H1 (cell line): Measurements from ENCODE around the gene TBC1D19. TPM values are rescaled to one million over a fixed set of nuclear protein-coding genes. Genes with fewer than 3 reads are reported as not detected.

Experiments used
- CTCF ChIA-PET: fragments of 300-600 bp; sonication (Branson Sonifier 250); formaldehyde crosslinking; loops from one replicate; lab custom pipeline; 2021; ENCODE audit not compliant: partially characterized antibody; lab: Charles Lee
- POLR2A ChIA-PET: fragments of 300-600 bp; sonication (Branson Sonifier 250); formaldehyde crosslinking; loops from one replicate; lab custom pipeline; 2021; ENCODE audit warnings: inconsistent platforms; ENCODE audit not compliant: partially characterized antibody; lab: Charles Lee
- DNase-seq, 2 experiments: peaks; one replicate each; pipeline versions ENCODE4 v3.0.0 to v3.0.0-alpha.2; 2010 to 2022; ENCODE audit warnings: low spot score in 2 of 2, low read depth in 1 of 2, mixed read lengths in 1 of 2
- FAIRE-seq: peaks from 2 replicates; lab custom pipeline; 2011; peaks lifted over from hg19 to GRCh38; lab: Jason Lieb, UNC
- H2AFZ ChIP-seq: 2 replicates; pipeline ENCODE4 v1.8.1; 2012; ENCODE audit warnings: low read length, inconsistent platforms
- H2AK5ac ChIP-seq: 2 replicates; pipeline ENCODE4 v1.6.1; 2013; ENCODE audit warnings: low read depth, low read length
- H2BK120ac ChIP-seq: replicated peaks from 2 replicates; pipeline ENCODE3; 2013; ENCODE audit warnings: low read depth, low read length, inconsistent platforms
- H2BK12ac ChIP-seq: 2 replicates; pipeline ENCODE4 v1.6.1; 2013; ENCODE audit warnings: low read depth, low read length
- H2BK15ac ChIP-seq: 2 replicates; pipeline ENCODE4 v1.6.1; 2013; ENCODE audit warnings: low read length
- H2BK20ac ChIP-seq: 2 replicates; pipeline ENCODE4 v1.6.1; 2013; ENCODE audit warnings: low read length
- H2BK5ac ChIP-seq: 2 replicates; pipeline ENCODE4 v1.6.1; 2013; ENCODE audit warnings: low read depth, low read length
- H3K14ac ChIP-seq: 2 replicates; pipeline ENCODE4 v1.6.1; 2013; ENCODE audit warnings: inconsistent platforms; ENCODE audit not compliant: insufficient read length
- H3K18ac ChIP-seq: 2 replicates; pipeline ENCODE4 v1.6.1; 2013; ENCODE audit warnings: low read length; ENCODE audit errors: extremely low read depth
- H3K23ac ChIP-seq: 2 replicates; pipeline ENCODE4 v1.6.1; 2013; ENCODE audit warnings: inconsistent platforms; ENCODE audit not compliant: insufficient read length
- H3K23me2 ChIP-seq: 2 replicates; pipeline ENCODE4 v1.6.1; 2013; ENCODE audit warnings: low read depth, low read length
- H3K27ac ChIP-seq: 2 replicates; pipeline ENCODE4 v1.6.1; 2011; ENCODE audit warnings: low read depth, low read length, inconsistent platforms
- H3K27me3 ChIP-seq, 4 experiments: replicated peaks in 1 of 4; 1 replicate in 1 of 4; 2 replicates in 3 of 4; pipeline versions ENCODE4 v1.6.1 to v1.8.1; 2011 to 2013; ENCODE audit warnings: low read length in 3 of 4, mild to moderate bottlenecking in 3 of 4, inconsistent platforms in 2 of 4, mixed read lengths in 2 of 4, moderate library complexity in 1 of 4; ENCODE audit not compliant: control insufficient read depth in 3 of 4, insufficient read depth in 3 of 4; ENCODE audit errors: extremely low read depth in 1 of 4
- H3K36me3 ChIP-seq, 4 experiments: 2 replicates each; pipeline versions ENCODE4 v1.6.1 to v1.8.1; 2011 to 2013; ENCODE audit warnings: mild to moderate bottlenecking in 4 of 4, low read length in 3 of 4, moderate library complexity in 2 of 4, control low read depth in 1 of 4, inconsistent platforms in 1 of 4; ENCODE audit not compliant: insufficient read depth in 4 of 4, control insufficient read depth in 2 of 4
- H3K4ac ChIP-seq: replicated peaks from 2 replicates; pipeline ENCODE3; 2013; ENCODE audit warnings: low read length, low read depth, mixed read lengths, inconsistent platforms; ENCODE audit not compliant: insufficient read length
- H3K4me1 ChIP-seq, 4 experiments: replicated peaks in 1 of 4; 1 replicate in 1 of 4; 2 replicates in 3 of 4; pipeline versions ENCODE4 v1.6.1 to v1.8.1; 2011 to 2013; ENCODE audit warnings: low read length in 3 of 4, inconsistent platforms in 2 of 4, mixed read lengths in 1 of 4; ENCODE audit not compliant: insufficient read depth in 4 of 4, control insufficient read depth in 3 of 4
- H3K4me2 ChIP-seq, 2 experiments: 2 replicates each; pipeline versions ENCODE4 v1.6.1 to v1.8.1; 2011 to 2013; ENCODE audit warnings: low read depth in 2 of 2, low read length in 2 of 2, control low read depth in 1 of 2, inconsistent platforms in 1 of 2, mild to moderate bottlenecking in 1 of 2; ENCODE audit not compliant: insufficient read depth in 1 of 2
- H3K4me3 ChIP-seq, 4 experiments: fragments of 200-600, 300-600 bp in 1 of 4; sonication (generic), shearing (Covaris generic), sonication (Bioruptor Twin) in 1 of 4; 2 replicates each; pipeline versions ENCODE4 v1.5.1 to v1.8.1; 2011 to 2016; ENCODE audit warnings: low read length in 4 of 4, low read depth in 3 of 4, control low read depth in 2 of 4, inconsistent platforms in 2 of 4, mild to moderate bottlenecking in 2 of 4, mixed read lengths in 1 of 4, moderate library complexity in 1 of 4; ENCODE audit not compliant: insufficient read depth in 2 of 4; ENCODE audit errors: extremely low read depth in 1 of 4
- H3K56ac ChIP-seq: replicated peaks from 2 replicates; pipeline ENCODE3; 2013; ENCODE audit warnings: low read depth, mild to moderate bottlenecking, mixed read lengths, low read length, inconsistent platforms; ENCODE audit not compliant: insufficient read length
- H3K79me1 ChIP-seq: 2 replicates; pipeline ENCODE4 v1.6.1; 2013; ENCODE audit warnings: low read depth, low read length, control low read depth
- H3K79me2 ChIP-seq, 2 experiments: 2 replicates each; pipeline versions ENCODE4 v1.6.1 to v1.8.1; 2012 to 2013; ENCODE audit warnings: low read length in 2 of 2, mild to moderate bottlenecking in 2 of 2, inconsistent platforms in 1 of 2; ENCODE audit not compliant: insufficient read depth in 2 of 2, control insufficient read depth in 1 of 2
- H3K9ac ChIP-seq, 4 experiments: replicated peaks in 1 of 4; 1 replicate in 1 of 4; 2 replicates in 3 of 4; pipeline versions ENCODE4 v1.6.1 to v1.8.1; 2011 to 2013; ENCODE audit warnings: low read depth in 3 of 4, low read length in 3 of 4, control low read depth in 2 of 4, mild to moderate bottlenecking in 2 of 4, moderate library complexity in 2 of 4, inconsistent platforms in 1 of 4; ENCODE audit errors: extremely low read depth in 1 of 4
- H3K9me3 ChIP-seq, 2 experiments: 2 replicates each; pipeline versions ENCODE4 v1.6.1 to v1.8.1; 2012 to 2013; ENCODE audit warnings: mild to moderate bottlenecking in 2 of 2, moderate library complexity in 2 of 2, control low read depth in 1 of 2, inconsistent platforms in 1 of 2, low read depth in 1 of 2, low read length in 1 of 2, mixed read lengths in 1 of 2; ENCODE audit not compliant: insufficient read depth in 2 of 2
- H4K20me1 ChIP-seq, 2 experiments: replicated peaks in 1 of 2; 2 replicates each; pipeline versions ENCODE3 to v1.8.1; 2011 to 2013; ENCODE audit warnings: inconsistent platforms in 2 of 2, low read length in 2 of 2, mild to moderate bottlenecking in 1 of 2; ENCODE audit not compliant: insufficient read depth in 2 of 2, control insufficient read depth in 1 of 2
- H4K5ac ChIP-seq: 2 replicates; pipeline ENCODE4 v1.6.1; 2013; ENCODE audit warnings: low read length, low read depth, mixed read lengths, inconsistent platforms; ENCODE audit not compliant: insufficient read length
- H4K8ac ChIP-seq: 2 replicates; pipeline ENCODE4 v1.8.0; 2013; ENCODE audit warnings: mild to moderate bottlenecking, moderate library complexity, low read length, inconsistent platforms; ENCODE audit not compliant: insufficient read depth; ENCODE audit errors: extremely low read depth
- H4K91ac ChIP-seq: replicated peaks from 2 replicates; pipeline ENCODE3; 2013; ENCODE audit warnings: low read length, mixed read lengths, inconsistent platforms; ENCODE audit not compliant: insufficient read length
- BRCA1 ChIP-seq: IDR thresholded peaks from 2 replicates; pipeline ENCODE4 v1.6.1; 2012; ENCODE audit warnings: low read depth, low read length, improper control_type of control experiment
- E2F6 ChIP-seq: IDR thresholded peaks from 2 replicates; pipeline ENCODE4 v1.6.1; 2012; ENCODE audit warnings: inconsistent platforms
- FOSL1 ChIP-seq: IDR thresholded peaks from 2 replicates; pipeline ENCODE4 v1.6.1; 2011; ENCODE audit warnings: mild to moderate bottlenecking, low read depth, low read length, moderate library complexity; ENCODE audit not compliant: insufficient read depth
- KDM4A ChIP-seq: IDR thresholded peaks from one replicate; pipeline ENCODE4 v1.7.1; 2012; ENCODE audit warnings: low read depth, mild to moderate bottlenecking, moderate library complexity, low read length, inconsistent platforms; ENCODE audit not compliant: severe bottlenecking
- TBP ChIP-seq: IDR thresholded peaks from 2 replicates; pipeline ENCODE4 v1.6.1; 2011; ENCODE audit warnings: low read depth, low read length, improper control_type of control experiment
- WGBS, 2 experiments: shearing (Covaris generic) in 1 of 2; methylation state at CpG; one replicate each; pipeline versions ENCODE4 v1.1.6 to v1.1.7; 2013 to 2015; ENCODE audit warnings: low lambda C conversion rate in 2 of 2, mixed read lengths in 2 of 2, inconsistent platforms in 1 of 2, low coverage in 1 of 2, missing lambda C conversion rate in 1 of 2; ENCODE audit not compliant: insufficient replicate concordance in 2 of 2, insufficient coverage in 1 of 2, insufficient read length in 1 of 2; ENCODE audit errors: extremely low coverage in 1 of 2, missing lambda C conversion rate in 1 of 2; 5-methylcytosine and 5-hydroxymethylcytosine counted together
- polyA plus RNA-seq, 7 experiments: library from polyadenylated mRNA; depleted of rRNA in 3 of 7; stranded (reverse) in 5 of 7; unstranded in 2 of 7; fragments of >200 nt in 5 of 7; fragments of 200-250 nt in 2 of 7; gene quantifications; 1 replicate in 5 of 7; 2 replicates in 1 of 7; 4 replicates in 1 of 7; pipeline versions ENCODE4 v1.2.1 to v1.2.3, GENCODE V29; 2011 to 2013; ENCODE audit warnings: missing spikeins in 2 of 7, mixed read lengths in 2 of 7
- total RNA-seq: library from RNA; stranded (reverse); fragmentation: NEBNext Ultra II Directional; extraction: Animal tissue kit (Norgen Biotek cat#: 25700); gene quantifications from 2 replicates; pipeline ENCODE4 v1.2.1, GENCODE V29; 2021

Gene TBC1D19
- total and polyA plus RNA-seq, 2 of the 8 experiments (the other 6 are each of a cell fraction or from before 2014, with no cell fraction given): 1.9 to 3.5 TPM

GRCh38 chr4:26757751-26758150 lies 173.9 kb downstream of the TBC1D19 start:
- TF ChIP-seq TBP (no peak), FOSL1 (no peak), BRCA1 (no peak), E2F6 (no peak), KDM4A (no peak)
- no peak overlapping the region for H4K5ac ChIP-seq
- H2AK5ac ChIP-seq: no peak overlapping the region
- no peak overlapping the region for H3K23ac ChIP-seq
- no peak for FAIRE-seq
- no peak overlapping the region for H2BK120ac ChIP-seq
- H3K79me2 ChIP-seq: no peaks in the 10 kb centered on the region
- no peaks in the 10 kb centered on the region for H3K79me1 ChIP-seq
- H4K20me1 ChIP-seq: no peaks in the 10 kb centered on the region
- no peak overlapping the region for H2BK15ac ChIP-seq
- H2BK5ac ChIP-seq: no peak overlapping the region
- H3K4me1 ChIP-seq: no peaks in the 10 kb centered on the region
- WGBS, 2 experiments: 91% methylated on average over 1 of the region's 1 CpG; no CpG with 5 or more reads in 1 of the 2 experiments
- no peak overlapping the region for H2BK12ac ChIP-seq
- H3K18ac ChIP-seq: no peak overlapping the region
- ChIA-PET POLR2A (interaction anchor here (0.6 kb wide), 1 partner anchor 241 kb away, joined by 3 read pairs; no protein-coding TSS in a partner anchor), CTCF (no interaction called here)
- H4K91ac ChIP-seq: no peak overlapping the region
- H3K36me3 ChIP-seq: no peaks in the 10 kb centered on the region
- H4K8ac ChIP-seq: no peak overlapping the region
- H3K4ac ChIP-seq: no peak overlapping the region
- H3K14ac ChIP-seq: no peak overlapping the region
- no peaks in the 10 kb centered on the region for H3K9me3 ChIP-seq
- H3K27me3 ChIP-seq: no peaks in the 10 kb centered on the region
- no peak overlapping the region for H3K9ac ChIP-seq
- H3K4me3 ChIP-seq: no peak overlapping the region
- no peak for DNase-seq
- no peak overlapping the region for H2AFZ ChIP-seq
- no peak overlapping the region for H3K56ac ChIP-seq
- H2BK20ac ChIP-seq: no peak overlapping the region
- H3K27ac ChIP-seq: no peak overlapping the region
- no peaks in the 10 kb centered on the region for H3K23me2 ChIP-seq
- H3K4me2 ChIP-seq: no peak overlapping the region
